NCI-H2196 (cell line): ENCODE results near the gene STAT5B.
A peak's percentile ranks its signal among the peaks of the same experiment; 100 is the strongest.

Experiments used
- DNase-seq: peaks from one replicate; lab custom pipeline; 2025; ENCODE audit not compliant: unreplicated experiment; lab: John Stamatoyannopoulos, UW

The STAT5B gene

GRCh38 chr17:42285346-42286050, 9.3 kb upstream of the STAT5B start:
- DNase-seq, result no peak

GRCh38 chr17:42284566-42284965, 8.4 kb upstream of the STAT5B start:
- DNase-seq, result no peak

GRCh38 chr17:42284024-42284369, 7.8 kb upstream of the STAT5B start:
- no peak for DNase-seq

GRCh38 chr17:42283241-42284023, 7.2 kb upstream of the STAT5B start:
- no peak for DNase-seq

- DNase-seq, result no peak
These were observed 6.4 kb upstream of the STAT5B start for GRCh38 chr17:42282478-42283080.

GRCh38 chr17:42281571-42282096, 5.4 kb upstream of the STAT5B start:
- DNase-seq, result peak; percentile 63

- DNase-seq, result no peak
These were observed 3.8 kb upstream of the STAT5B start for GRCh38 chr17:42279776-42280630.

GRCh38 chr17:42277342-42277712, 1.1 kb upstream of the STAT5B start:
- peak; percentile 40 for DNase-seq

GRCh38 chr17:42276609-42277341, 584 bp upstream of the STAT5B start:
- peak; percentile 40 for DNase-seq

- DNase-seq, result no peak
These were observed 448 bp downstream of the STAT5B start for GRCh38 chr17:42275527-42276358.

- DNase-seq, result no peak
These were observed 1.2 kb downstream of the STAT5B start for GRCh38 chr17:42274812-42275526.

- no peak for DNase-seq
These were observed 2.0 kb downstream of the STAT5B start for GRCh38 chr17:42274253-42274542.

GRCh38 chr17:42273474-42274252, 2.5 kb downstream of the STAT5B start:
- DNase-seq, result no peak

- DNase-seq, result no peak
These were observed 3.9 kb downstream of the STAT5B start for GRCh38 chr17:42272162-42272907.

- DNase-seq, result no peak
These were observed 4.5 kb downstream of the STAT5B start for GRCh38 chr17:42271779-42272035.

- DNase-seq, result no peak
These were observed 5.0 kb downstream of the STAT5B start for GRCh38 chr17:42271006-42271778.

- DNase-seq, result no peak
These were observed 5.6 kb downstream of the STAT5B start for GRCh38 chr17:42270596-42270995.
